Body of pancreas (tissue), 4 donors: Measurements from ENCODE around the gene RFK.

Source experiments
- CTCF ChIP-seq, 7 experiments: fragments of 450-650 bp in 4 of 7; fragments of 200-600 bp in 3 of 7; sonication (generic) in 3 of 7; IDR thresholded peaks; one replicate each; pipeline ENCODE4 v1.5.1; 2016 to 2019; ENCODE audit warnings: antibody characterized with exemption in 7 of 7
- POLR2A ChIP-seq, 3 donors: fragments of 450-650 bp; IDR thresholded peaks; one replicate each; pipeline ENCODE4 v1.6.1; 2016; ENCODE audit warnings: antibody characterized with exemption in 3 of 3, mild to moderate bottlenecking in 2 of 3

DNA sequence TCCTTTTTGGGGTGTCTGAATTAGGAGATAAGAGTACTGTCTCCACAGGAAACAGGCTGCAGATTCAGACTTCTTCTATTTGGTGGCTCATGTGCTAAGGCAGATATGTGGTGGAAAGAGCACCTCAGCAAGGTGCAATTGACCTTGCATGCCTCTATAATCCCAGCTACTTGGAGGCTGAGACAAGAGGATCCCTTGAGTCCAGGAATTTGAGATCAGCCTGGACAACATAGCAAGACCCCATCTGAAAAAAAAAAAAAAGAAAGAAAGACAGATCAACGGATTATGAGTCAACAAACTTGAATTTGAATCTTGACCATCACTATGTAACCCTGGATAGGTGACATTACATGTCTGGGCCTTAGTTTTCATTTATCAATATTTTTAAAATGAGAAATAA, 44.4 kb downstream of the RFK start:
- TF ChIP-seq CTCF (IDR thresholded peaks at IDR 0.05) (no peak), POLR2A (IDR thresholded peaks at IDR 0.05) (no peak)
